GM11168 (cell line): ENCODE results near the gene SORCS3.

ENCODE experiments used
- in situ Hi-C: fragments of 300-500 bp; cut with MboI; formaldehyde crosslinking; loops from one replicate; pipeline ENCODE4 v1.12.0; 2022; ENCODE audit warnings: low sequenced_read_pairs; ENCODE audit not compliant: unreplicated experiment

SORCS3 gene

GRCh38 chr10:104819731-104820130 is 178.6 kb downstream of the SORCS3 start:
- in situ Hi-C loops: no loop called here

- in situ Hi-C loops: no loop called here
Observed at GRCh38 chr10:104822088-104822487, 181.0 kb downstream of the SORCS3 start.

GRCh38 chr10:104824380-104825006 is 183.4 kb downstream of the SORCS3 start:
- in situ Hi-C loops: no loop called here

DNA sequence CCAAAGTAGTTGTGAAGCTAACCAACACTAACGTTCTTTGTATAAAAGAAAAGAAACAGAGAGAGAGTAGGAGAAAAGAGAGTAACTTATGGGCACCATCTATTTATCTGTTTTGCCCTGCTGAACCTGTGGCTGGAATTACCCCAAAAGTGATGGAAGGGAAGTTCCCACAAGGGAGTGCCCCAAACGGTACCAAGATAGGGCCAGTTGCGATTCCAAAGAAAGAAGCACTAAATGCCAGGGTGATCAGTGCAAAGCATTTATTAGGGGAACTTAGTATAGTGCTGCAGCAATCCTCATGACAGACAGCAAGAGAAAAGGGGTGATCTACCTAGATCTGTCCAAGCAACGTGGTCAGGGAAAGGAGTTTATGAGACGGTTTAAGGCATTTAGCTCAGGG is 190.2 kb downstream of the SORCS3 start:
- in situ Hi-C loops: no loop called here

DNA sequence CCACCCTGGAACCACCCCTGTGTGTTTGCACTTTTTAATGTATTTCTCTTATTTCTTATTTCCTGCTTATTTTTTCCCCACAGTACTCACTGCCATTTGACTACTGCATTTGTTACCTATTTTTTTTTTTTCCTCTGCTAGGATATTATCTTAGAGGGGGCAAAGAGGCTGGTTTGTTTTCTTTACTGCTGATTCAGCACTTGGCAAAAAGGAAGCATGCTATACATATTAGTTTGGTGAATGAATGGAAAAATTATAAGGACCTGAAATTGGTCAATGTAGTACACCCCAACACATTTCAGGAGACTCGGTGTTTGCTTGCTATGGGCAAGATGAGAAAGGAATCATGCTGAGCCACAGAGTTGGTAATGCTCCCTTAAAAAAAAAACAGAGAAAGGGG is 193.5 kb downstream of the SORCS3 start:
- in situ Hi-C loops: no loop called here

GRCh38 chr10:104835422-104835821 is 194.3 kb downstream of the SORCS3 start:
- in situ Hi-C loops: no loop called here

- in situ Hi-C loops: no loop called here
Observed at GRCh38 chr10:104842704-104843103, 201.6 kb downstream of the SORCS3 start.

DNA sequence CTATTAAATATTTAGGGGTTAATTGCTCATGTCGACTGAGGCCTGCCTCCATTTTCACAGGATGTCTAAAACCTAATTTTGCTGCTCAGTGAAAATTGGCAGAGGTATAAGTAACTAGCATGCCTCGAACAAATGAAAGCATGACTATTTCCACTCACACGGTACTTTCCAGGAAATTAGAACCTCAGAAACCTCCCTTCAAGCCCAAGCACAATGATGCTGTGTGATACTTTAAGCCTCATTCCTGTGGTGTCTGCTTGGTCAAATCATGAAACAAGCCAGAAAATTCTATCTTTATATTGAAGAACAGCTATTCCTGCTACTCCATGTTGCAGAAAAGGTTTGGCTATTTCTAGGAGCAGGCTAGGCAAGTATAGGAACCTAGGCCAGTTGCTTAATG is 203.0 kb downstream of the SORCS3 start:
- in situ Hi-C loops: no loop called here

- in situ Hi-C loops: no loop called here
Observed at GRCh38 chr10:104850023-104850422, 208.9 kb downstream of the SORCS3 start.

DNA sequence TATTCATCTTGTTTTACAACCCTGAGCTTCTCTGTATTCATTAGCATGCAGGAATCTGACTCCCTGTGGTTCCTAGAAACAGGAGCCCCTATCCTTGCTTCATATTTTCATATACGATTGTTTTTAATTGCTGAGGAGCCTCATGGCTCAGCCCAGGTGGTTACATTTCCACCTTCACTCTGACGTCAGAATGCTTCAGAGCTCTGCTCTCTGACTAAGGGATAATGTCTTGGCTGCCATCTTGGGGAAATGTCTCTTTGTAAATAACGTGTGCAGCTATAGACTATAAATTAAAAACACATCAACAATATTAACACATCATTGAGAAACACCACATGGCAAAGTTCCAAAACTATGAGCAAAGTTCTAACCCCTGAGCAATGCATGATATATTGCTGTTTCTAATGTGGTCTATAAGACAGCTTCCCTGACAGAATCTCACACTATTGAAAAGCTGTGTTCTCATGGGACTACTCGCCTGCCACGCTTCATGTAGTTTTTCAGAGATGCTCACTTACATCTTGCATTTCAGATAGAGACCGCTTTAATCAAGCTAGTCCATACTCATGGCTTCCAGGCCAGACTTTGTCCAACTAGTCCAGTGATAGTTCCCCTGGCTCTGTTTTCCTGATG is 227.0 kb downstream of the SORCS3 start:
- in situ Hi-C loops: no loop called here

GRCh38 chr10:104872691-104873090 is 231.6 kb downstream of the SORCS3 start:
- in situ Hi-C loops: no loop called here

DNA sequence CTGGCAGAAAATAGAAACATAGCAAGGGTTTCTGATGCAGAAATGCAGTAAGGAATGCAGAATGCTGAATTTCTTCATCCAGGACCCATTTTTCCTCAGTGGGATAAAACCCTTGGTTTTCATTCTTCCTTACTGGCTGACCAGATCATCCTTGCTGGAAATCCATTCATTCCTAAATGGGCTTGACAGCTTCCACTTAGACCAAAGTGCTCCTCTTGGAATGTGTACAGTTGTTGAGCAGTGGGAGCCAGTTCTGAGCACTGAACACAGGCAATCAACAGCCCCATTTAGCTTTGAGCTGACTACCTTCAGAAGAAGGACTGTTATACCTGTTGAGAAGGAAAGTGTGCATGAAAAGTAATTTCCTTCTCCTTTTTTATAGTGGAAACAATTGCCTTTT is 232.1 kb downstream of the SORCS3 start:
- in situ Hi-C loops: no loop called here

DNA sequence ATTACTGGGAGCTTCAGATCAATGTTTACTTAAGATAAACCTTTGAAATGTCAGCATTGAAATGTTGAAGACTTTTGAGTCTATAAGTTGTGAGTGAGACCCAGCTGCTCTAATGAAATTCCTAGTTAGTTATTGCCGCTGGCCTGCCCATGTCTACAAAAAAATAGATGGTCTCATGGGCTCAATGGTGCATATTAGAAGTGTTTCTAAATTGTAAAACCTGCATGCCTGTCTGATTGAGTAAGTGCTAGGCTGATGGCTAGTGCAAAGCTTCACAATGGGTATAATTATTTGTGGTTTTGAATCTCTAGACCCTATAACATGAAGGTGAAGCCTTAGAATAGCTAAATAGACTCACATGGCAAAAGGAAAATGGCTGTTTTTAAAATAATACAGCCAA is 234.5 kb downstream of the SORCS3 start:
- in situ Hi-C loops: no loop called here

DNA sequence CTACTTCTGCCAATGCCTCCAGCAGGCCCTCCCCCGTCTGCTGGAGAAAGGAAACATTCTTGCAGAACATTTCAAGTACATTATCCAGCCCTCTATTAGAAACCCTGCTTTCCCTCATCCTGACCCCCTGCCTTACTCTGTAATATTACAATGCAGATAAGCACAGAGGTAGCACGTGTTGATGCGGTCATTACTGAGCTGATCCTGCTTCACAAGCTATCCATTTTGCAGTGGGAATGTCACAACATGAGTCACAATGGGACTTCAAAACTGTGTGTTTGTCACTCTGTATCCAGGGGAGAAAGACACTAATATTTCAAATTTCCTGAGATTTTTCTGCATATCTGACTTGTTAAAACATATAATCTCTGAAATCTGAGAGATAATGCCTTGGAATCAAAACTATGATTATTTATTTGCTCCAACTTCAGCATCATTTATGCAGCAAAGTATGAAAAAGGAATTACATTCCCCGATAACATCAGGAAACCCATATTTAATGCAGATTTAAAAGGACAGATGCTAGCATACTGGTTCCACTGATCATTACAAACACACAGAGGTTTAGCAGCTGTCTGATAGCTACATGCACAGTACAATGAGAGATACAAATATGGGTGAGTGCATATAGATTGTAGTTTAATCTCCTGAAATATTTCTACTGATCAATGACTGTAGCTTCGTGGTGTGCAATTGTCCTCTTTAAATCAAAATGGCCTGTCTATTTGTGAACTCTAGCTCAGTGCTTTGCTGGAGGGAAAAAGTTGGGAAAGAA is 239.7 kb downstream of the SORCS3 start:
- in situ Hi-C loops: no loop called here

- in situ Hi-C loops: no loop called here
Observed at GRCh38 chr10:104881740-104882139, 240.7 kb downstream of the SORCS3 start.

- in situ Hi-C loops: no loop called here
Observed at GRCh38 chr10:104892879-104893617, 252.0 kb downstream of the SORCS3 start.

DNA sequence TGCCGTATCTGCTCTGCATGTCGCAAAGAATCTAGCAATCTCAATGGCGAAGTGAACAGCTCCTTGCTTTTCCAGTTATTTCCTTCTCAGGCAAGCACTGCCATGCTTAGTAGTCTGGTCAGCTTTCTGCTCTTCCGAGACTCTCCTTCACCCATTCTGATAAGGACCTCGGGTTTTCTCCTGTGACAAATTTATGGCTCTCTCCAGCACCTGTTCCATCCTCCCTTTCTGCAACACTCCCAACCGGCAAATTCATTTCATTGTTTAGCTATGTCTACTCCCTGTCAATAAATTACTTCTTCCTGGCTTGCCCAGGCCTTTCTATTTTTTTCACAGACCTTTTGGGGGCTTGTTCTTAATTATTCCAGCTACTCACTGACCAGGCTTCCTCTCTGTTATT is 252.6 kb downstream of the SORCS3 start:
- in situ Hi-C loops: no loop called here

DNA sequence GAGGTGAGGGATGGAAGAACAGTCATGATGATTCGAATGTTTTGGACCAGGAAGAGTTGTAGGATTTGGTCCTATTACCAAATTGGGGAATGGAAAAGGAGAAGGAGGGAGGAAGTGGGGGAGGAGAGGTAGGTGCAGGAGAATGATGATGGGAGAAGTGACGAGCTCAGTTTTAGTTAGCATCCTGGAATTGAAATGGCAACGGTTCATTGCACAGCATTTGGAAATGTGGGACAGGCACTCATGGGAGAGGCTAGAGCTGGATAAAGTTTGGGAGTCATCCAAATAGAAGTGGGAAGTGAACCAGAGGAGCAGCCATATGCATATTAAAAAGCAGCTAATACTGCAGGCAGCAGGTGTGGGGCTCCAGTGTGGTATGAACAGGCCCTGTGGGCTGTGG is 253.6 kb downstream of the SORCS3 start:
- in situ Hi-C loops: no loop called here

- in situ Hi-C loops: no loop called here
Observed at GRCh38 chr10:104895541-104895940, 254.5 kb downstream of the SORCS3 start.

DNA sequence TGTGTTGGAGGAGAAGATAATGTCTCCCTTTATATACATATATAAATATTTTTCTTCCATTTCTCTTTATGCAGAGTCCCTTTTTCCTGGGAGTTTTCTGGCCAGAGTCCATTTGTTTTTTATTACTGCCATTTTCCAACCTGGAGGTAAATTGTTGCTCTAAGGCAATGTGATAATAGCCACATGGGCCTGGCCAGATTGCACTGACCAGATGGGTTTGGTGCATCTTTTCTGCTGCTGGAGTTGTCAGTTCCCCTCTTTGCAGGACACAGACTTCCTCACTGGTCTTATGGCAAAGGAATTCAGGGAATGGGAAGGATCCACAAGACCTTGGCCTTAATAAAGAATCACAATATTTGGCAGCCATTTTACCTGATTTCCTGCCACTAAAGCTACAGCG is 254.9 kb downstream of the SORCS3 start:
- in situ Hi-C loops: no loop called here

GRCh38 chr10:104897696-104898095 is 256.6 kb downstream of the SORCS3 start:
- in situ Hi-C loops: no loop called here
